K562 (cell line): ENCODE data around the gene SCAMP2. TPM values are rescaled to one million over a fixed set of nuclear protein-coding genes. Genes with fewer than 3 reads are reported as not detected.

ENCODE experiments used
- ATAC-seq: fragments of 200-7000 bp; cut with Tn5 transposase; 3 replicates; pipeline ENCODE4 v1.9.1; 2020; ENCODE audit warnings: moderate library complexity
- BruUV-seq: library from RNA; stranded (reverse); fragments of 400-500 nt; replicated peaks from 2 replicates; lab custom pipeline; 2021; lab: Mats Ljungman, UMichigan
- CTCF ChIA-PET: fragments of 300-600 bp; formaldehyde crosslinking; extraction: SDS; loops from one replicate; lab custom pipeline; 2021; ENCODE audit warnings: low intra/inter-chr PET ratio; lab: Yijun Ruan, JAX
- POLR2A ChIA-PET: fragments of 300-600, 350-650 bp; sonication (Branson Sonifier 250); formaldehyde crosslinking; extraction: SDS; loops from one replicate; lab custom pipeline; 2021; ENCODE audit warnings: antibody characterized with exemption, inconsistent platforms; lab: Yijun Ruan, JAX
- DNase-seq, 4 experiments: peaks; one replicate each; pipeline versions ENCODE4 v3.0.0 to v3.0.0-alpha.2; 2011 to 2018; ENCODE audit warnings: low spot score in 3 of 4, mixed read lengths in 3 of 4; ENCODE audit errors: extremely low read depth in 1 of 4
- FAIRE-seq: peaks from 2 replicates; lab custom pipeline; 2011; peaks lifted over from hg19 to GRCh38; lab: Jason Lieb, UNC
- H2AFZ ChIP-seq: 2 replicates; pipeline ENCODE4 v1.6.0; 2011; ENCODE audit warnings: low read depth, low read length, control low read depth, inconsistent platforms
- H3K27ac ChIP-seq: fragments of 200-600 bp; 3 replicates; pipeline ENCODE4 v1.8.0; 2011; ENCODE audit warnings: low read depth, mild to moderate bottlenecking, control low read depth, inconsistent platforms, low read length, moderate library complexity, mixed read lengths; ENCODE audit errors: extremely low read depth
- H3K27me3 ChIP-seq, 2 experiments: fragments of 300-600 bp in 1 of 2; 2 replicates in 1 of 2; 3 replicates in 1 of 2; pipeline versions ENCODE4 v1.6.0 to v1.8.0; 2011; ENCODE audit warnings: inconsistent platforms in 2 of 2, low read length in 2 of 2, mild to moderate bottlenecking in 1 of 2, mixed read lengths in 1 of 2, moderate library complexity in 1 of 2; ENCODE audit not compliant: control insufficient read depth in 2 of 2, insufficient read depth in 2 of 2
- H3K36me3 ChIP-seq: fragments of 300-600 bp; 3 replicates; pipeline ENCODE4 v1.8.0; 2011; ENCODE audit warnings: mild to moderate bottlenecking, low read length, inconsistent platforms; ENCODE audit not compliant: control insufficient read depth, insufficient read depth
- H3K4me1 ChIP-seq, 2 experiments: fragments of 200-600 bp in 1 of 2; replicated peaks in 1 of 2; 2 replicates in 1 of 2; 3 replicates in 1 of 2; pipeline versions ENCODE4 v1.5.1 to v1.8.0; 2011; ENCODE audit warnings: inconsistent platforms in 2 of 2, low read length in 2 of 2, mild to moderate bottlenecking in 1 of 2, mixed read lengths in 1 of 2, moderate library complexity in 1 of 2; ENCODE audit not compliant: control insufficient read depth in 2 of 2, insufficient read depth in 2 of 2
- H3K4me2 ChIP-seq: 2 replicates; pipeline ENCODE4 v1.6.1; 2011; ENCODE audit warnings: low read length, control low read depth, inconsistent platforms, mixed read lengths; ENCODE audit not compliant: insufficient read depth
- H3K4me3 ChIP-seq: fragments of 200-600 bp; sonication (generic), shearing (Covaris generic); 2 replicates; pipeline ENCODE4 v1.5.1; 2016; ENCODE audit warnings: control low read depth, inconsistent platforms
- H3K79me2 ChIP-seq: fragments of 200-600 bp; 3 replicates; pipeline ENCODE4 v1.8.0; 2011; ENCODE audit warnings: low read length, inconsistent platforms; ENCODE audit not compliant: control insufficient read depth, insufficient read depth
- H3K9ac ChIP-seq, 2 experiments: 2 replicates each; pipeline versions ENCODE4 v1.6.0 to v1.6.1; 2011; ENCODE audit warnings: low read depth in 2 of 2, low read length in 2 of 2, control low read depth in 1 of 2, inconsistent platforms in 1 of 2, mild to moderate bottlenecking in 1 of 2, mixed read lengths in 1 of 2; ENCODE audit not compliant: insufficient read depth in 1 of 2
- H3K9me1 ChIP-seq: one replicate; pipeline ENCODE4 v1.6.0; 2011; ENCODE audit warnings: inconsistent platforms, mild to moderate bottlenecking, low read length, moderate library complexity; ENCODE audit not compliant: control insufficient read depth, insufficient read depth
- H3K9me3 ChIP-seq: replicated peaks from 2 replicates; pipeline ENCODE4 v1.5.1; 2011; ENCODE audit warnings: low read depth, low read length, inconsistent platforms; ENCODE audit not compliant: control insufficient read depth, insufficient read depth
- H4K20me1 ChIP-seq: replicated peaks from 2 replicates; pipeline ENCODE4 v1.6.1; 2011; ENCODE audit warnings: low read length, inconsistent platforms, mixed read lengths; ENCODE audit not compliant: control insufficient read depth, insufficient read depth
- POLR2G ChIP-seq: fragments of 200-400 bp; formaldehyde crosslinking; IDR thresholded peaks from 2 replicates; pipeline ENCODE4 v1.6.1; 2017; ENCODE audit warnings: low read depth, mild to moderate bottlenecking, antibody characterized with exemption, low read length, moderate library complexity
- RB1 ChIP-seq: fragments of 450-650 bp; IDR thresholded peaks from 2 replicates; pipeline ENCODE4 v1.6.1; 2017; ENCODE audit warnings: low read depth, mild to moderate bottlenecking
- RBM34 ChIP-seq: fragments of 200-400 bp; formaldehyde crosslinking; IDR thresholded peaks from 2 replicates; pipeline ENCODE4 v1.6.1; 2018; ENCODE audit warnings: low read length, borderline replicate concordance; ENCODE audit not compliant: insufficient read depth
- RCOR1 ChIP-seq, 2 experiments: IDR thresholded peaks; 2 replicates each; pipeline ENCODE4 v1.6.1; 2012; ENCODE audit warnings: low read depth in 2 of 2, low read length in 2 of 2, borderline replicate concordance in 1 of 2, improper control_type of control experiment in 1 of 2
- STAT5B ChIP-seq: fragments of 250-450 bp; sonication (Bioruptor Pico); IDR thresholded peaks from 2 replicates; pipeline ENCODE4 v1.8.0; 2021; ENCODE audit warnings: mild to moderate bottlenecking, inconsistent platforms
- WGBS: fragments of 100-300 bp; shearing (Covaris generic); methylation state at CpG from one replicate; pipeline ENCODE4 v1.1.6; 2016; ENCODE audit warnings: low coverage, mixed read lengths; ENCODE audit not compliant: insufficient coverage; ENCODE audit errors: missing lambda C conversion rate; 5-methylcytosine and 5-hydroxymethylcytosine counted together
- in situ Hi-C: fragments of 300-500 bp; cut with MboI; formaldehyde crosslinking; loops from 4 replicates; pipeline ENCODE4 v1.15.0; 2018; ENCODE audit warnings: inconsistent platforms, mixed read lengths
- intact Hi-C: fragments of 100-400 bp; cut with micrococcal nuclease; formaldehyde crosslinking; loops from 2 replicates; pipeline ENCODE4 v1.14.2; 2022
- polyA plus RNA-seq, 8 experiments: library from polyadenylated mRNA; depleted of rRNA in 4 of 8; stranded (reverse) in 5 of 8; unstranded in 3 of 8; fragments of >200 nt; fragmentation: Nextera tagmentation in 2 of 8; fragmentation: Illumina TruSeq in 1 of 8; extraction: Ambion mirVana in 2 of 8; extraction: Trizol in 1 of 8; gene quantifications; 2 replicates each; pipeline versions ENCODE4 v1.2.1 to v1.2.3, GENCODE V29; 2011 to 2014; ENCODE audit warnings: inconsistent platforms in 1 of 8, missing spikeins in 1 of 8
- total RNA-seq, 7 experiments: library from RNA; depleted of rRNA in 6 of 7; stranded (reverse); fragments of >200 nt in 6 of 7; fragmentation: Illumina TruSeq in 2 of 7; extraction: Trizol in 2 of 7; gene quantifications; 2 replicates each; pipeline versions ENCODE4 v1.2.1 to v1.2.3, GENCODE V29; 2011 to 2021; ENCODE audit warnings: low replicate concordance in 1 of 7

The SCAMP2 gene
- total and polyA plus RNA-seq, 9 of the 15 experiments (the other 6 are each of a cell fraction or from before 2014, with no cell fraction given) = 5.9 to 61.1 (median 20.1) TPM

GRCh38 chr15:74799856-74800558, 73.2 kb downstream of the SCAMP2 start (continued):
- no peak for TF ChIP-seq STAT5B (CRISPR knock-in tag)
- TF ChIP-seq RB1 = 0 out of 2 replicates have a peak, but pooled peaks have one; percentile 58
- TF ChIP-seq RCOR1 (IDR thresholded peaks at IDR 0.05; ENCODE audit: borderline replicate concordance in 1 of 2, low read depth in 2 of 2, low read length in 2 of 2) = 0 out of 4 replicates have a peak, but pooled peaks of 1 of the 2 experiments have one; percentile 35

GRCh38 chr15:74799255-74799855, 73.8 kb downstream of the SCAMP2 start:
- ATAC-seq = no peak
- no peak for FAIRE-seq
- POLR2A ChIA-PET = interaction anchor here (1.0 to 1.5 kb wide), 2 partner anchors 12 to 28 kb away, joined by 3 to 4 read pairs; no protein-coding TSS in a partner anchor
- intact Hi-C loops (no loop called here), in situ Hi-C loops (no loop called here)
- no peaks in the 10 kb centered on the region for H3K9me3 ChIP-seq
- peaks cover 78% of the 10 kb centered on the region; the same call in 2 of the 3 replicates for H3K36me3 ChIP-seq
- BruUV-seq = no TSS peak
- CTCF ChIA-PET = interaction anchor here (1.5 to 2.3 kb wide), 2 partner anchors 12 to 28 kb away, joined by 3 to 41 read pairs; no protein-coding TSS in a partner anchor
- no peak for DNase-seq
- H3K4me2 ChIP-seq = no peak overlapping the region
- H3K4me1 ChIP-seq = peaks cover 0 to 43% of the 10 kb centered on the region in 2 experiments; a peak in 3 of 5 replicates
- no peaks in the 10 kb centered on the region for H3K27me3 ChIP-seq
- no peaks in the 10 kb centered on the region; the same call in 2 of the 3 replicates for H3K79me2 ChIP-seq
- no peak overlapping the region for H3K27ac ChIP-seq
- 0 out of 4 replicates have a peak overlapping the region, but pooled peaks of 1 of the 2 experiments have one; percentile 19 for H3K9ac ChIP-seq
- TF ChIP-seq POLR2G (0 out of 2 replicates have a peak, but pooled peaks have one; percentile 15), RBM34 (no peak)
- H3K4me3 ChIP-seq = no peak overlapping the region
- H3K9me1 ChIP-seq = peaks cover 10% of the 10 kb centered on the region
- H4K20me1 ChIP-seq = peaks cover 14% of the 10 kb centered on the region
- no peak overlapping the region for H2AFZ ChIP-seq
- 85% methylated on average over 11 of the region's 16 CpGs for WGBS
